Activated naive CD8-positive, alpha-beta T cell treated with anti-CD3 and anti-CD28 coated beads, Interleukin-2, amount 50 U/mL, for 16 hours (primary cell): ENCODE results near the gene NECTIN1.

ENCODE experiments used
- DNase-seq: peaks from one replicate; pipeline ENCODE4 v3.0.0-alpha.2; 2020; ENCODE audit warnings: low read depth, low spot score

Gene NECTIN1

DNA sequence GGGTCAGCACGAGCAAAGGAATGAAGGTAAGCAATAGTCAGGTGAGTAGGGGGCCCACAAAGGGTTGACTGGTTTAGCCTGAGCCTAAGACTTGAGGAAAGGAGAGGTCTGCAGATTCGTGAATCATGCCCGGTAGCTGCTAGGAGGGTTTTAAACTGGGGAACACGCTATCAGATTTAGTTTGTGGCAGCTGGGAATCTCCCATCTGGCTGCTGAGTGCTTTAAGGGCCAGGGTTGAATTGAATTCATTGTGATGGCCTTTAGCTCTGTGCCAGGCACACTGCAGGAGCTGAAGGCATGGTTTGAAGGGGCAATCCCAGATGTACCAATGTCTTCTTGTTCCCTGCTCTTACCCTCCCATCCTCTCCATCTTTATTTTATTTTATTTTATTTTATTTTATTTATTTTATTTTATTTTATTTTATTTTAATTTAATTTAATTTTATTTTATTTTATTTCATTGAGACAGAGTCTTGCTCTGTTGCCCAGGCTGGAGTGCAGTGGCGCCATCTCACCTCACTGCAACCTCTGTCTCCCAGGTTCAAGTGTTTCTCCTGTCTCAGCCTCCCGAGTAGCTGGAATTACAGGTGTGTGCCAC lies 1.9 kb upstream of the NECTIN1 start:
- DNase-seq: no peak

DNA sequence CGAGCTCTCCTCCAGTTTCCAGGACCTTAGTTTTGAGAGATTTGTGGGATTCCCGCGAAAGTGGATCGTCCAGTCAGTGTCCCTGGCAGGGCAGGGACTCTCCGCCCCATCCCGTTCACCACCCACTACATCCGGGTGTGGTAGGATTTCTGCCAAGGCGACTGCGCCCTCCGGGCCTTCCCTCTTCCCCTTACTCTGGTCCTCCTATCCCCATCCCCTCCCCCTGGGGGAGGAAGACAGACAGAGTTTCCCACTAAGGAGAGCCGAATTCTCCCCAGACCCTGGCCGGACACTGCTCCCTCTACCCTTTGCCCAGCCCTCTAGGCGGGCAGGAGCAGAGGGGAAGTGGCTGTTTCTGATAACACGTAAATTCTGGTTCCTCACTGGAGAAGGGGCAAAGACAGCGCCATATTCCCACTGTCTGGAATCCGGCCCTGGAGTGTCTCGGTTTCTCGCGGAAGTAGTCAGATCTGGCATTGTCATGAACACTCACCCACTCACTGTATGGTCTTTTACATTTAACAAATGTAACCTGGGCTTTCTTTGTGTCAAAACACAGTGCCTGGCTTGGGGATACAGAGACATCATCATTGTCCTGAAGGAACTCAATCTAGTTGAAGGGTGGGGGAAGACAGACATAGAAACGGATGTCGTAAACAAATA lies 1.1 kb upstream of the NECTIN1 start:
- DNase-seq: no peak

DNA sequence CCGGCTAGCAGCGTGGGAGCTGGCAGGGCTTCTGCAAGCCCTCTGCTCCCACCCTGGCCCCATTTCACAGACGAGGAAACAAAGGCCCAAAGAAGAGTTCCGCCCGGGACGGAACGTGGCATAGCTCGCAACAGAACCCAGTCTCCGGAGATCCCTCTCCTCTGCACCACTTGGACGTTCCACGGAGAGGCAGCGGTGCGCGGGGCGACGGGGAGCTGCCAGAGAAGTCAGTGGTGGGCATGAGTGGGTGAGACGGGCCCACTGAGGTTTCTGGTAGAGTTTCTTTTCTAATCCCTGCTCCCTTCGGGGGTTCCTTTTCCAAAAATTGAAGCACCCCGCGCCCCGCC lies 554 bp upstream of the NECTIN1 start:
- DNase-seq: no peak

DNA sequence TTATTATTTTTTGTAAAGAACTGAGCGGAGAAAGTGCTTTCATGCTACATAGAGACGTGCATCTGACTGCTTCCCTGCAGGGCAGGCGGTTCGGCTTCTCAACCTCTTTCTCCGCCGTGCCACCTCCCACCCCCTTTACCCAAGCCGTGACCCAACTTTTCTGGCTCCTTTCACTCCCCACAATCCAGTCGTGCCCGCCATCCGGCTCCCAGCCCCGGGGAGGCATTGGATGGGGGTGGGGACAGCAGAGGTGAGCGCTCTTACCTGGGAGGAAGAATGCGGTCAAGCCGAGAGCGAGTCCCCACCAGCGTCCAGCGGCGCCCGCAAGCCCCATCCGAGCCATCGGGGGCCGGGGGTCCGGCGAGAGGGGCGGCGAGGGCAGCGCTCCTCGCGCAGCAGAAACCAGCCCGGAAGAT lies 781 bp downstream of the NECTIN1 start:
- no peak for DNase-seq

DNA sequence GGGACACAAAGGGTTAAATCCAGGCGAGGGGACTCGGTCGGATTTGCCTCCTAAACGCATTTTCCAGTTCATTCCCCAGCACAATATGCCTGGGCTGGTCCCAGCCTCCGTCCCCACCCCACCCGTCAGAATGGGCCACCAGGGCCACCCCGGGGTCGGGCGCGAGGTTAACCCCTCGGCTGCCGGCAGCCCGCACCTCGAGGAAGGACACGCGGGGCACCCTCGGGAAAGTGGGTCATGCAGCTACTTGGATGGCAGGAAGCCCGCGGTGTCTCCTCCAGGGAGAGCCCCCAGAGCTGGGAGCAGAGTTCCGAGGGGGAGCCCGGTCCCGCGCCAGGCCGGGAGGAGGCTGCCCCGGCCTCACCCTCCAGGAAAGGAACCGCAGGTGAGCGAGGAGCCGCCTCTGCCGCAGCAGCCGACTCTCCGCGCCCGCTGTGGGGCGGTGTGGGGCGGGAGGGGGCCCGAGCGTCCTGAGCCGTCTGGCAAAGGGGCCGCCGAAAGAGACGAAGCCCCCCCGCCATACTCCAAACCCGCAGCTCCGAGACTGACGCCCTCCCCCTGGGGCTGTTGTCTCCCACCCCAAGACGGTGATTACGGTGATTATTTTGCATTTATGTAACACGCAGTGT lies 1.4 kb downstream of the NECTIN1 start:
- DNase-seq: no peak

DNA sequence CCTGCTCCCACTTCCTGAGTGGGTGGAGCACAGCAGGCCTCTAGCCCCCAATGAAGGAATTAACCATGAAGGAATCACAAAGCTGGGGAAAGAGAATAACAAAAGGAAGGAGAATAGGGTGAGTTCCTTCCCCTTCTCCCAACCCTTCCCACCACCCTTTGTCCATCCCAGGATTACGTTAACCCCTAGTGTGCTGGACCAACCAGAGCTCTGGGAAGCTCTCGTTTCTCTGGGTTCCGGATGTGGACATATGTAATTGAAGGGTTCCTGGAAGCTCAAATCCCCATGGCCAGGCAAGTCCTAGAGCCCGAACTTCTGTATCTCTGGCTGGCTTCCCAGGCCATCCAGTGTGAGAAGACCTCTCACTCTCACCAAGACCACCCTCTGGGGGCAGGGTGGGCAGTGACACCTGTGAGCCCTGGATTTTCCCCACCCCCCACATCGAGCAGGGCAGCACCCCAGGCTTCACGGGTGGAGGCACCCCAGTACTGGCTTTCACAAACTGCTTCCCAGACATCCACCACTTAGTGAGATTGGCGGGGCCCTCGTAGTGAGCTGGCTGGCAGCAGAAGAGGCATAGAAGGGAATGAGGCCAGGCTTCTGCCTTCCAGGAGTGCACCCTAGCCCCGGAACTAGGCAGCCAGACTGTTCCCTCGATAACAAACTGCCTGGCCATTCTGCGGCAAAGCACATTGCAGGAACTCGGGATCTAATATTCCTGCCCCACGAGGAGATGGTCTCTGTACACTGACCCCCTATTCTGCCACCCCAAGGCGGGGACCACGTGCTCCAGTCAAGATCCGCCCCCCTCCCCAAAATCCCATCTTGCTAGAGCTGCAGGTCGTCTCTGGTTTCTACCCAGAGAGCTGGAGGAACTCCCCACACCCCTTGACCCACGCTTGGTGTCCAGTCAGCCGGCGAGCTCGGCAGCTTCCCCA lies 2.1 kb downstream of the NECTIN1 start:
- DNase-seq: no peak

DNA sequence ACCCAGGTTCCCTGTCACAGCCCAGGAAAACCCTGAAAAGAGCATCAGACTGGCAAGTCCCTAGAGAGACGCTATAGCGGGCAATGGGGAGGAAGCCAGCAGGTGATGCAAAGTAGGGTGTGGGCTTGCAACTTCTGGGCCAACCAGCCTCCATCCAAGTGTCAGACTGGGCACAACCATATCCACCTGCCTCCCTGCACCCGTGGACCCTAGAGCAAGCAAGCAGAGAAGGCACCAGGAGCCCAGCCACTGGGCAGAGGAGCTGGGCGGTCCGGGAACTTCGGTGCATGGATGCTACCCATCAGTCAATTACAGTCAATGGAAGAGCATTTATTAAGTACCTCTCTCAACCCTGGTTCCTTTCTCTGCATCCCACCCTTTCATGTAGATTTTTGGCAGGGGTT lies 2.8 kb downstream of the NECTIN1 start:
- DNase-seq: no peak

DNA sequence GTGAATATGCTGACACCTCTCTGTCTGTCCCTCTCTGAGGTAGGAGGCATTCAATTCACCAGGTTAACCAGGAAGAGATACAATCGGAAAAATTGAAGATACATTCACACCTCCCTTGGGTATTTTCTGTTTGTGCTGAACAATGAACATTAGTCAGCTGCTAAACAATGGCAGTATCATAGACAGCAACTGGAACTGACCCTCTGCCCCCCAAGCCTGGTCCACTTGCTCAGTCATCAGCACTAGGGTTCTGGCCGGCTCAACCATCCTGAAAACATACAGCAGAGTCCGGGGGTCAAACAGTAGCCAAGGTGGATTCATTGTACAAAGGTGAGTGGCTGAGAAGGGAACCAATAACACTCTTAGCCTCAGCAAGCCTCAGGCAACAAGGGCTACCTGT lies 4.0 kb downstream of the NECTIN1 start:
- DNase-seq: no peak

DNA sequence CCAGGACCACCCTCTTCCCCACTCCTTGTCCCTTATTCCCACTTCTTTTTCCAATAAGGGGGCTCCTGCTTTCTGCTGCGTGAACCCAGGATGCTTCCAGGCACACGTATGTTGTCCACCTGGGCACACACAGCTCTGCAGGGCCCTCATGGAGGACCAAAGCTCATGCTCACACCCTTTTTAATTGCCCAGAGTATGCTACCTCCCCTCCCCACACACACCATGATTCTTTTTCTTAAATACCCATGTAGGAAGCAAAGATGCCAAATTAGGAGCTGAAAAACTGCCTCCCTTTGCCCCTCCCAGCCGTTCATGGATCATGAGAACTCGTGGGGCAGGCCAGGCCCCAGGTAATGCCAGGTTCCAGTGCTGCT lies 5.1 kb downstream of the NECTIN1 start:
- no peak for DNase-seq

DNA sequence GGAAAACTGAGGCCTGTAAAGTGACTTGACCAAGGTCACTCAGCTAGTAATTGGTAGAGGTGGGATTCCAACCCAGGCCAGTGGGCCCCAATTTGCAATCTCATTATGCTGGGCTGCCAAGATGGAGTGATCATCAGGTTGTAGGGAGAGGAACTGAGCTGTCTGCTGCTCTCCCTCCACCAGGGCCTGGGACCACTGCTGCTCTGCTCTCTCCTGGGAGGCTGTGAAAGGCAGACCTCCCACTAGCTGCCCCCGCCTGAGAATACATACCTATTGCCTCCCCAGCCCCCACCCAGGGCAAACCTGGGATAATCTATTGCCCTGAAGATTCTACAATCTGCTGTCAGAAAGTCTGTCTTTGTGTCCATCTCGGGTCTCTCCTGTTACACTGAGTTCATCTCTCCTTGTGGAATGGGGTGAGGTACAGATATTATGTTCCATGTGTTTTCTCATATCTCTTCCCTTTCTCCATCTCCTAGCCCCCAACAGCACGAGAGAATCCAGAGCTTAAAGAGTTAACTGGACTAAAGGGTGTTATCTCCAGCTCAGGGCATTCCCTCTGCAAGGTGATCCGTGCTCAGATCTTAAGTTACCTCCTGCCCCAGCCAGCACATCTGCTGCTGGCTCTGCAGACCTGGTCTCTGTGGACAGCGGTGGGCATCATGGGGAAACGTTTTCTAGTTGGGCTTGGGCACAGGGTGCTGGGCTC lies 5.6 kb downstream of the NECTIN1 start:
- no peak for DNase-seq

DNA sequence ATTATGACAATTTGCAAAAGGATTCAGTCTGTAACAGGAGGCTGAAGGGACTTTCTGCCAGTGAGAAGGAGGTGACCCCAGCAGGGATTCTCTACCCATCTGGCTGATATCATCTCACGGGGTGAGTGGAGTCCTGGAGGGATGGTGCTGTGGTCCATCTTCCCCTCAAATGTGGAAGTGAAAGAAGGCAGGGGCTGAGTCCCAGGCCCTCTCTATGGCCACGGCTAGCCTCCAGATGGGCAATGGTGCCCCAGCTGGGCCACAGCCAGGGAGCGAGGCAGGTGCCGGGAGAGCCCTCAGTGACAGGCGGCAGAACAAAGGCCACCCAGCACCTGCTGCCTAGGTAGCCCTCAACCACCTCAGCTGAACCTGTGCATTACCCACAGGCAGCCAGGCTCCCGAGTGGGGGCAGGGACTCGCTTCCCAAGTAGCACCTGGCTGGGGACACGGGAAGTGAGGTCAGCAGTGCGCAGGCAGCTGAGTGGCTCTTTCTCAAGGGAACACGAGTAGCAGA lies 6.7 kb downstream of the NECTIN1 start:
- DNase-seq: no peak

DNA sequence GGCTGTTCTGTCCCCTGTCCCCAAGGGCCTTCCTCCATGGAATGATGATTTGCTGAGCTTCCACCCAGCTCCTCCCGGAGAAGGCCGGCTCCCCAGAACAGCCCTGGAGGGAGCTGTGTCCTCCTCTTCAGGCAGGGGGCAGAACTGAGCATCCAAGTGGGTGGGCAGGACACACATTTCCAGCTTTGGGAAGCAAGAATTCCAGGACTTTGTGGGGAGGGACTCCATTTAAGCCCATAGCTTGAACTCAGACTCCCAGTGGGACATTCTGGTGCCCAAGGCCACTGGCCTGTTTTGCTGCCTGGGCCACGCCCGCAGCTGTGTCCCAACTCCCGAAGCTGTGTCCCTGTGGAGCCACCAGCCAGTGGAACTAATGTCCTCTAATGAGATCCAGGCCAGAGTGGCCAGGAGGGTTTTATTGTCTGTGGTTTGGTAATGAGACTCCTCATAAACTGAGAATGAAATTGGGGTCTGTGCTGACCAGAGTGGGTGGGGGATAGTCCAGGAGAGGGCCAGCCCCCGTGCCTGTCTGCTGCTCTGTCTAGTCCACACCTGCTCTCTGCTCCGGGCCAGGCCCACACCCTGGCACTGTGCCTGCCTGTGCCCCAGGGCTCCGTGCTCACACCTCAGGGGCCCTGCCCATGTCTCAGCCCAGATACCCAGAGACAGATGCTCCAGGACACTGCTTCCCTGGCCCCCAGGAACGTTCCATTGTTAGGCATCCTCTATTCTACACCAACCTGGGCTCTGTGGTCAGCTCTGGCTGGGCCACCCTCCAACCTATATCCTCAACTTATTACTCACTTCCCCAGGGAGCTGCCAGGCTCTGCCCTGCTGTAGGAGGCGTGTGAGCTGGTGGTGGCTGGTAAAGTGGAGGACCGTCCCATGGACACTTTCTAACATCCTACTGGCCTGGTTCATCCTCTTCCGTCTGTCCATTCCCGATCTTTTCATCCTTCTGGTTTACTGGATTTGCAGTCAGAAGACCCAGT lies 7.6 kb downstream of the NECTIN1 start:
- DNase-seq: no peak

DNA sequence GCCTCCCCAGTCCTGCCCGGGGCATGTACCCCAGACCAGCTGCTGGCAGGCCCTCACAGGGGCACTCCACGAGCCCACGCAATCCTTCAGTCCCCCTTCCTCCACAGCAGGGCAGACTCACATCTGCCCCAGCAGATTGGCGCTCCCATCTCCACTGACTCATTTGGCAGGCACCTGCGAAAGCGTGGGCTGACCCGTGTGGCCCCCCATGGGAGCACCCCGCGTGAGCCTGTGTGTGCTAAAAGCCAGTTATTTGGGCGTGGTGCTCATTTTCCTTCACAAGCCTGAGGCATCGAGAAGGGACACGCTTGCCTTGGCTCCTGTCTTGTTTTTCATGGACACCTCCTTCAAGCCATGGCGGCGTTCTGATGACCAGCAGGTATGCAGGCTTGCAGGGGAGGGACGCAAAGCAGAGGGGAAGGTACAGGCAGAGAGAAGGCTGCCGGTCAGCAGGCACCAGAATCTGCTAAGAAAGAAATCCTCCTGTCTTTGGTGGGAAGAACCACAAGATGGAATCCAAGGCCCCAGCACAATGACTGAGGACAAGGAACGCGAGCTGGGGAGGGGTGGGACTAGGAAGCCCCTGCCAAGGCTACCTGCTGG lies 8.6 kb downstream of the NECTIN1 start:
- no peak for DNase-seq

DNA sequence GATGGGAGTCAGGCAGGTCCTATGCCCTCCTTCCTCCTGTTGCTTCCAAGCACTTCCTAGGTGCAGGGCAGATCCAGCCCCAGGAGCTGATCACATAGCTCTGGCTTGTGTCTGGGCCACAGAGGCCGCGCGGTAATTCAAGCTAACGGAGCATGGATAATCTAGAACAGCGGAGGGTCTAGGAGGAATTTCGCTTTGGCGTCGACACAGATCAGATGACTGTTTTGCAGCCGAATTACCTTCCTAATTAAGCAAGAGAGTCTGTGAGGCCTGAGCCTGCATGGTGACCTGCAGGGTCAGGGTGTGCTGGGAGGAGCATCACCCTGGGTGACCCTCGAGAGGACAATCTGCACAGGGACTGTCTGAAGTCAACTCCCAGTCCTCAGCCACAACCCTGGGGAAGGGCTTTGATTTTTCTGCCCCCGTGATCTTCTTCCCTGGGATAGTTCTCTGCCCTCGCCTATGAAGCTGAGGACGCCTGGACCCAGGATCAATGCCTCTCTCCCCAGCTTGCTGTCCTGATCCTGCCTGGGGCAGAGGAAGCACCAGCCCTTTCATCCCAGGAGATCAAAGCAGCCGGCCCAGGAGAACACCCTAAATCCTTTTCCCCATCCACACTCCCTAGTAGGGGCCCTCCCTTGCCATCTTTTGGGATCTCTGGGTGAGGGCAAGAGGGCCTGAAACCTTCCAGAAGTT lies 11.0 kb downstream of the NECTIN1 start:
- DNase-seq: no peak

DNA sequence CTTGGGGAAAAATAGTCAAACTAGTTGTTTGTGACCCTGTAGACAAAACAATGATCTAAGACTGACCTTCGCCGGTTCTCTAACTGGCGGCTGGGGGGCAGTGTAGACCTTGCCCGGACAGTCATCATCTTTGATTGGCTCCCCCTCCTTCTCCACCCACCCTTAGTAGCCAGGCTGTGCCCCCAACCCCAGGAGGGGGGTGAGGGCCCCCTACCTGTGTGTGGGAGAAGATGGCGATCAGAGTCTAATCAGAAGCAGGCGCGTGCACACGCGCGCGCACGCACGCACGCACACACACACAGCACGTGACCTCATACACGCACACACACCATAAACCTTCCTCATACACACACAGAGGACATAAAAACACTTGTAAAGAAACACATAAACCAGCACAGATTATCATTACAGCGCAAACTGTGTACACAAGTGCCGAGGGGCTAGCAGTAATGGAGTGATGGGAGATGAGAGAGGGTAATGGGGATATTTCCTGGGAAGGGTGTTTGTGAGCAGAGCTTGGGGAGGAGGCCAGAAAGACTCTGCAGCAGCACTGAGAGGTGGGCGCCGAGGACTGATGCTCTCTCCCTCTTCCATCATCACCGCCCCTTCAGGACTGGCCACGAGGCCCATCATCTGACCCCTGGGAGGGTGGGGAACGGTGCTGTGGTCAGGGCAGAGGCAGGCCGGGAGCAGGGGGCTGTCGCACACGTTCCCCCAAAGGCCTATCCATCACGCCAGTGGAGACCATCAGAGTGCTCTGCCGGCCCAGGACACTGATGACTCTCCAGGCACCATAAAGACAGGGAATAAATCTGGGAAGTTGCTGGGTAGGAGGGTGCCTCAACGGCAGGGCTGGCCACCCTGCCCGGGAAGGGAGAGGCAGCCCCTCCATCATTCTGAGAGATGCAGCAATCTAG lies 12.2 kb downstream of the NECTIN1 start:
- no peak for DNase-seq

DNA sequence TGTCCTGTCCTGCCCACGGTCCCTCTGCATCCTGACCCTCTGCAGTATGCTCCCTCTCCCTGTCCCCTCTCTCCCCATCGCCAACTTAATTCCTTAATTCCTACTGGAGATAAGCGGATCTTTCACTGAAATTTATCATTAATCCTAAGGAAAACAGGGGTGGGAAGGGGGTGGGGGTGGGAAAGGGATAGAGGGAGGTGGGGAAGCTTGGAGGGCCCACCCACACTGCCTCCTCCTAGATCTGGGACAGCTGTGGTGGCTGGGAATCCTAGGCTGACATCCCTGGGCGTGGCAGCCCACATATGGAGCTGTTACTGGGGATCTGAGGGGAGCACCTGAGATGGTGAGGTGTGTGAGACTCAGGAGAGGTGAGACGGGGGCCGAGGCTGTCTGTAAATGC lies 14.4 kb downstream of the NECTIN1 start:
- DNase-seq: no peak

DNA sequence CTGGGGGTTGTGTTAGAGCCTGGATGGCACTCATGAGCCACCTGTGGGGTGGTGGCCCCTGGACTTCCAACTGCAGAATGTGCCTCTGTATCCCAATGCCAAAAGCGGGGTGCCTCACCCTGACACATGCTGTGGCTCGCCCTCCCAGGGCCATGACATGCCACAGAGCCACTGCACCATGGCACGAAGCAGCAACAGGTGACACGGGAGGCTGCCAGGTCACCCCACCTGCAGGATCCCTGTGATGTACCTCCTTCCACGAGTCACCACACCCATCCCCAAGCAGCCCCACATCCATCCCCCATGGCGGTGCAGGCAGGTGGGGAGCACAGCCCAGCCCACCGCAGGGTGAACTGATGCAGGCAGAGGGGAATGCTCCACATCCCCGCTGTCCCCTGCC lies 14.8 kb downstream of the NECTIN1 start:
- DNase-seq: no peak

DNA sequence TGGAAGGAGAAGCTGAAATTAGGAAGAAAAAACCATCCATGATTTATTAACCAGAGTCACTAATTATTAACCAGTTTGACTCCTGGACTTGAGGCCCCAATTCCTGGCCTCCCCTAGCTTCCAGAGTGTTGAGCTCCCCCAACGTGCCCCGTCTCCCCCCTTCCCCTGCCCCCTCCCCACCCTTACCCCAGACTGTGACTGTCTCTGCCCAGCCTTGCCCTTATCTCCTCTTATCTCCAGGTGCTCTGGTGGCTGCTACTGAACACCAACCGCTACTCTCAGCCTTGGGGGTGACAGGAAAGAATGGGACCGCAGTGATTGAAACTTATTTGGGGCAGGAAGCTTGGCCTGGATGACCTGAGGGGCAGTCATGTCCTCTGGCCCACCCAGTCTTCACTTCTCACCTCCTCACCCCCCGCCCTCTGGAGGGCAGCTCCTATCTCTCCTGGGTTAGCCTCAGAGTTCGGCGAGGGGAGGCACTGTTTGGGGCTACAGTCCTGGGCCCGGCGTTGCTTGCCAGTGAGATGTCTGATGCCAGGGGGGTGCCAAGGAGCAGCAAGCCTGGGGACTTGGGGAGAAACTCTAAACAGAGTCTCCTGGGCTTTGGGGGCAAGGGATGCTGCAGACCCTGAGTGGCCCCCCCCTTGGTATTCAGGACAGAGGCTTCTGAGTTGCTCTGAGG lies 15.5 kb downstream of the NECTIN1 start:
- DNase-seq: no peak
